ENCODE measurements around the gene TBC1D9B. TPM values are rescaled to one million over a fixed set of nuclear protein-coding genes. Genes with fewer than 3 reads are reported as not detected.

The TBC1D9B gene
- polyA plus RNA-seq, 2 of the 4 experiments (the other 2 are of a cell fraction): 37.2 to 64.7 TPM

GRCh38 chr5:179936976-179937681 lies 29.4 kb upstream of the TBC1D9B start (continued):
- TF ChIP-seq GATA3 (IDR thresholded peaks at IDR 0.05; ENCODE audit: borderline replicate concordance): no peak
- TF ChIP-seq NFE2L2 (conservative IDR thresholded peaks at IDR 0.05; ENCODE audit: low read length): no peak
- TF ChIP-seq MAZ (IDR thresholded peaks at IDR 0.05; ENCODE audit: borderline replicate concordance, low read depth, low read length): no peak
- peak; percentile 97 for TF ChIP-seq RNF2 (IDR thresholded peaks at IDR 0.05; ENCODE audit: borderline replicate concordance, low read depth)
- TF ChIP-seq ZSCAN20 (CRISPR knock-in tag; IDR thresholded peaks at IDR 0.05): no peak
- TF ChIP-seq FOSL2 (IDR thresholded peaks at IDR 0.05): no peak
- TF ChIP-seq FOSL2 (CRISPR knock-in tag; IDR thresholded peaks at IDR 0.05): no peak
- no peak for TF ChIP-seq PBX3 (IDR thresholded peaks at IDR 0.05)

GRCh38 chr5:179930788-179931473 lies 23.2 kb upstream of the TBC1D9B start:
- ATAC-seq (no peak), DNase-seq (ENCODE audit: low read depth in 1 of 2, low spot score in 1 of 2) (no peak), FAIRE-seq (no peak)
- Histone ChIP-seq H3K9me3 (no peaks in the 10 kb centered on the region), H3K4me3 (no peak overlapping the region), H3K4me1 (no peaks in the 10 kb centered on the region), H3K4me2 (no peak overlapping the region), H3K27ac (no peak overlapping the region)
- ChIA-PET CTCF (interaction anchor here (0.6 kb wide), 2 partner anchors 38 to 124 kb away, joined by 3 to 5 read pairs; no protein-coding TSS in a partner anchor), POLR2A (interaction anchor here (0.7 kb wide), 1 partner anchor 20 kb away, joined by 8 read pairs; no protein-coding TSS in a partner anchor)
- 84% methylated on average over 8 of the region's 8 CpGs for WGBS (ENCODE audit: missing lambda C conversion rate)
- TF ChIP-seq NFE2L2 (conservative IDR thresholded peaks at IDR 0.05; ENCODE audit: low read length) (no peak), CHD4 (IDR thresholded peaks at IDR 0.05; ENCODE audit: borderline replicate concordance) (no peak), CHD2 (IDR thresholded peaks at IDR 0.05; ENCODE audit: low read length, partially characterized antibody) (no peak), KDM1A (IDR thresholded peaks at IDR 0.05; ENCODE audit: low read depth) (no peak), PBX3 (IDR thresholded peaks at IDR 0.05) (no peak), GATA3 (IDR thresholded peaks at IDR 0.05; ENCODE audit: borderline replicate concordance) (no peak)

GRCh38 chr5:179927824-179928223 lies 20.1 kb upstream of the TBC1D9B start:
- no peak for DNase-seq (ENCODE audit: low read depth in 1 of 2, low spot score in 1 of 2)
- no peak for FAIRE-seq
- Histone ChIP-seq H3K4me3 (no peak overlapping the region), H3K4me1 (no peaks in the 10 kb centered on the region), H3K4me2 (no peak overlapping the region), H3K9me3 (no peaks in the 10 kb centered on the region), H3K27ac (no peak overlapping the region)
- no peak for ATAC-seq
- CTCF ChIA-PET: interaction anchor here (0.7 to 1.1 kb wide), 2 partner anchors 9 to 82 kb away, joined by 3 to 4 read pairs; no protein-coding TSS in a partner anchor
- 87% methylated on average over 7 of the region's 7 CpGs for WGBS (ENCODE audit: missing lambda C conversion rate)
- TF ChIP-seq HEYL (CRISPR knock-in tag; IDR thresholded peaks at IDR 0.05) (no peak), MYC (IDR thresholded peaks at IDR 0.05; ENCODE audit: borderline replicate concordance, low read length) (no peak), RCOR1 (IDR thresholded peaks at IDR 0.05; ENCODE audit: low read depth, low read length) (no peak), PBX3 (IDR thresholded peaks at IDR 0.05) (no peak), JUN (IDR thresholded peaks at IDR 0.05) (no peak), RARB (CRISPR knock-in tag; IDR thresholded peaks at IDR 0.05) (no peak), KDM1A (IDR thresholded peaks at IDR 0.05; ENCODE audit: low read depth) (no peak), ZNF302 (CRISPR knock-in tag; IDR thresholded peaks at IDR 0.05) (no peak), RFX5 (IDR thresholded peaks at IDR 0.05) (no peak), HDAC2 (IDR thresholded peaks at IDR 0.05) (no peak), FOSL2 (IDR thresholded peaks at IDR 0.05) (no peak), FOSL2 (CRISPR knock-in tag; IDR thresholded peaks at IDR 0.05) (no peak), CEBPB (IDR thresholded peaks at IDR 0.05) (no peak), BCL3 (IDR thresholded peaks at IDR 0.05) (no peak), JUNB (IDR thresholded peaks at IDR 0.05) (no peak), ATOH8 (CRISPR knock-in tag; IDR thresholded peaks at IDR 0.05; ENCODE audit: low read depth) (no peak), FOSB (CRISPR knock-in tag; IDR thresholded peaks at IDR 0.05) (no peak), RAD21 (conservative IDR thresholded peaks at IDR 0.05 in 1 of 2, IDR thresholded peaks at IDR 0.05 in 1 of 2) (no peak)
- POLR2A ChIA-PET: no interaction called here

All from A549 (cell line).